K562 (cell line): ENCODE data around the gene ABT1.

Source experiments
- CREBBP ChIP-seq: IDR thresholded peaks from one replicate; pipeline ENCODE4 v1.6.1; 2012; ENCODE audit warnings: low read depth, mild to moderate bottlenecking, control low read depth, inconsistent platforms, low read length
- EP300 ChIP-seq: IDR thresholded peaks from 2 replicates; pipeline ENCODE4 v1.6.1; 2012; ENCODE audit warnings: low read length, improper control_type of control experiment
- ETS1 ChIP-seq: conservative IDR thresholded peaks from 2 replicates; pipeline ENCODE4 v1.6.1; 2011; ENCODE audit warnings: low read depth, mild to moderate bottlenecking, low read length; ENCODE audit not compliant: control insufficient read depth
- FOXP1 ChIP-seq: sonication (generic); formaldehyde crosslinking; IDR thresholded peaks from 2 replicates; pipeline ENCODE4 v1.8.0; 2022; ENCODE audit warnings: mild to moderate bottlenecking, missing genetic modification reagents
- GTF2F1 ChIP-seq: IDR thresholded peaks from 2 replicates; pipeline ENCODE4 v1.6.1; 2011; ENCODE audit warnings: low read depth, low read length, improper control_type of control experiment
- RFX1 ChIP-seq: fragments of 450-650 bp; IDR thresholded peaks from 2 replicates; pipeline ENCODE4 v1.6.1; 2016; ENCODE audit warnings: mild to moderate bottlenecking, moderate library complexity
- SMARCA5 ChIP-seq: fragments of 450-650 bp; IDR thresholded peaks from 2 replicates; pipeline ENCODE4 v1.6.1; 2016
- SMARCC2 ChIP-seq: fragments of 450-650 bp; IDR thresholded peaks from 2 replicates; pipeline ENCODE4 v1.6.1; 2017; ENCODE audit warnings: antibody characterized with exemption, moderate library complexity, mild to moderate bottlenecking, low read depth
- TF ChIP-seq, protein P1 (sequence below): fragments of 200-800 bp; sonication (Bioruptor generic); IDR thresholded peaks from 2 replicates; pipeline ENCODE4 v1.6.1; 2017; ENCODE audit warnings: missing genetic modification characterization, missing compliant biosample characterization
- TF ChIP-seq, protein P2 (sequence below), 3 experiments: IDR thresholded peaks in 2 of 3; conservative IDR thresholded peaks in 1 of 3; 2 replicates each; pipeline ENCODE4 v1.5.1; 2011 to 2012; ENCODE audit warnings: low read length in 3 of 3, mild to moderate bottlenecking in 3 of 3, control low read depth in 2 of 3, improper control_type of control experiment in 1 of 3, inconsistent platforms in 1 of 3, low read depth in 1 of 3, mixed read lengths in 1 of 3, moderate library complexity in 1 of 3; ENCODE audit not compliant: insufficient read depth in 2 of 3

GRCh38 chr6:26569433-26569764 lies 27.4 kb upstream of the ABT1 start:
- TF ChIP-seq CREBBP: no peak
- no peak for TF ChIP-seq GTF2F1
- TF ChIP-seq FOXP1 (CRISPR knock-in tag): no peak
- TF ChIP-seq, protein P1, sequence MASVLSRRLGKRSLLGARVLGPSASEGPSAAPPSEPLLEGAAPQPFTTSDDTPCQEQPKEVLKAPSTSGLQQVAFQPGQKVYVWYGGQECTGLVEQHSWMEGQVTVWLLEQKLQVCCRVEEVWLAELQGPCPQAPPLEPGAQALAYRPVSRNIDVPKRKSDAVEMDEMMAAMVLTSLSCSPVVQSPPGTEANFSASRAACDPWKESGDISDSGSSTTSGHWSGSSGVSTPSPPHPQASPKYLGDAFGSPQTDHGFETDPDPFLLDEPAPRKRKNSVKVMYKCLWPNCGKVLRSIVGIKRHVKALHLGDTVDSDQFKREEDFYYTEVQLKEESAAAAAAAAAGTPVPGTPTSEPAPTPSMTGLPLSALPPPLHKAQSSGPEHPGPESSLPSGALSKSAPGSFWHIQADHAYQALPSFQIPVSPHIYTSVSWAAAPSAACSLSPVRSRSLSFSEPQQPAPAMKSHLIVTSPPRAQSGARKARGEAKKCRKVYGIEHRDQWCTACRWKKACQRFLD: 0 out of 2 replicates have a peak, but pooled peaks have one; percentile 12
- TF ChIP-seq RFX1: no peak
- TF ChIP-seq ETS1: no peak
- TF ChIP-seq, protein P2, sequence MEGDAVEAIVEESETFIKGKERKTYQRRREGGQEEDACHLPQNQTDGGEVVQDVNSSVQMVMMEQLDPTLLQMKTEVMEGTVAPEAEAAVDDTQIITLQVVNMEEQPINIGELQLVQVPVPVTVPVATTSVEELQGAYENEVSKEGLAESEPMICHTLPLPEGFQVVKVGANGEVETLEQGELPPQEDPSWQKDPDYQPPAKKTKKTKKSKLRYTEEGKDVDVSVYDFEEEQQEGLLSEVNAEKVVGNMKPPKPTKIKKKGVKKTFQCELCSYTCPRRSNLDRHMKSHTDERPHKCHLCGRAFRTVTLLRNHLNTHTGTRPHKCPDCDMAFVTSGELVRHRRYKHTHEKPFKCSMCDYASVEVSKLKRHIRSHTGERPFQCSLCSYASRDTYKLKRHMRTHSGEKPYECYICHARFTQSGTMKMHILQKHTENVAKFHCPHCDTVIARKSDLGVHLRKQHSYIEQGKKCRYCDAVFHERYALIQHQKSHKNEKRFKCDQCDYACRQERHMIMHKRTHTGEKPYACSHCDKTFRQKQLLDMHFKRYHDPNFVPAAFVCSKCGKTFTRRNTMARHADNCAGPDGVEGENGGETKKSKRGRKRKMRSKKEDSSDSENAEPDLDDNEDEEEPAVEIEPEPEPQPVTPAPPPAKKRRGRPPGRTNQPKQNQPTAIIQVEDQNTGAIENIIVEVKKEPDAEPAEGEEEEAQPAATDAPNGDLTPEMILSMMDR (IDR thresholded peaks at IDR 0.05 in 2 of 3, conservative IDR thresholded peaks at IDR 0.05 in 1 of 3; ENCODE audit: insufficient read depth in 2 of 3, low read depth in 1 of 3, low read length in 3 of 3): no peak
- no peak for TF ChIP-seq SMARCC2
- TF ChIP-seq EP300: no peak
- no peak for TF ChIP-seq SMARCA5
